K562 (cell line): ENCODE data around the gene APOB. TPM values are rescaled to one million over a fixed set of nuclear protein-coding genes. Genes with fewer than 3 reads are reported as not detected.

Source experiments
- ATAC-seq: fragments of 200-7000 bp; cut with Tn5 transposase; 3 replicates; pipeline ENCODE4 v1.9.1; 2020; ENCODE audit warnings: moderate library complexity
- BruUV-seq: library from RNA; stranded (reverse); fragments of 400-500 nt; replicated peaks from 2 replicates; lab custom pipeline; 2021; lab: Mats Ljungman, UMichigan
- CTCF ChIA-PET: fragments of 300-600 bp; formaldehyde crosslinking; extraction: SDS; loops from one replicate; lab custom pipeline; 2021; ENCODE audit warnings: low intra/inter-chr PET ratio; lab: Yijun Ruan, JAX
- POLR2A ChIA-PET: fragments of 300-600, 350-650 bp; sonication (Branson Sonifier 250); formaldehyde crosslinking; extraction: SDS; loops from one replicate; lab custom pipeline; 2021; ENCODE audit warnings: antibody characterized with exemption, inconsistent platforms; lab: Yijun Ruan, JAX
- DNase-seq, 4 experiments: peaks; one replicate each; pipeline versions ENCODE4 v3.0.0 to v3.0.0-alpha.2; 2011 to 2018; ENCODE audit warnings: low spot score in 3 of 4, mixed read lengths in 3 of 4; ENCODE audit errors: extremely low read depth in 1 of 4
- FAIRE-seq: peaks from 2 replicates; lab custom pipeline; 2011; peaks lifted over from hg19 to GRCh38; lab: Jason Lieb, UNC
- H2AFZ ChIP-seq: 2 replicates; pipeline ENCODE4 v1.6.0; 2011; ENCODE audit warnings: low read depth, low read length, control low read depth, inconsistent platforms
- H3K27ac ChIP-seq: fragments of 200-600 bp; 3 replicates; pipeline ENCODE4 v1.8.0; 2011; ENCODE audit warnings: low read depth, mild to moderate bottlenecking, control low read depth, inconsistent platforms, low read length, moderate library complexity, mixed read lengths; ENCODE audit errors: extremely low read depth
- H3K27me3 ChIP-seq, 2 experiments: fragments of 300-600 bp in 1 of 2; 2 replicates in 1 of 2; 3 replicates in 1 of 2; pipeline versions ENCODE4 v1.6.0 to v1.8.0; 2011; ENCODE audit warnings: inconsistent platforms in 2 of 2, low read length in 2 of 2, mild to moderate bottlenecking in 1 of 2, mixed read lengths in 1 of 2, moderate library complexity in 1 of 2; ENCODE audit not compliant: control insufficient read depth in 2 of 2, insufficient read depth in 2 of 2
- H3K36me3 ChIP-seq: fragments of 300-600 bp; 3 replicates; pipeline ENCODE4 v1.8.0; 2011; ENCODE audit warnings: mild to moderate bottlenecking, low read length, inconsistent platforms; ENCODE audit not compliant: control insufficient read depth, insufficient read depth
- H3K4me1 ChIP-seq, 2 experiments: fragments of 200-600 bp in 1 of 2; replicated peaks in 1 of 2; 2 replicates in 1 of 2; 3 replicates in 1 of 2; pipeline versions ENCODE4 v1.5.1 to v1.8.0; 2011; ENCODE audit warnings: inconsistent platforms in 2 of 2, low read length in 2 of 2, mild to moderate bottlenecking in 1 of 2, mixed read lengths in 1 of 2, moderate library complexity in 1 of 2; ENCODE audit not compliant: control insufficient read depth in 2 of 2, insufficient read depth in 2 of 2
- H3K4me2 ChIP-seq: 2 replicates; pipeline ENCODE4 v1.6.1; 2011; ENCODE audit warnings: low read length, control low read depth, inconsistent platforms, mixed read lengths; ENCODE audit not compliant: insufficient read depth
- H3K4me3 ChIP-seq: fragments of 200-600 bp; sonication (generic), shearing (Covaris generic); 2 replicates; pipeline ENCODE4 v1.5.1; 2016; ENCODE audit warnings: control low read depth, inconsistent platforms
- H3K79me2 ChIP-seq: fragments of 200-600 bp; 3 replicates; pipeline ENCODE4 v1.8.0; 2011; ENCODE audit warnings: low read length, inconsistent platforms; ENCODE audit not compliant: control insufficient read depth, insufficient read depth
- H3K9ac ChIP-seq, 2 experiments: 2 replicates each; pipeline versions ENCODE4 v1.6.0 to v1.6.1; 2011; ENCODE audit warnings: low read depth in 2 of 2, low read length in 2 of 2, control low read depth in 1 of 2, inconsistent platforms in 1 of 2, mild to moderate bottlenecking in 1 of 2, mixed read lengths in 1 of 2; ENCODE audit not compliant: insufficient read depth in 1 of 2
- H3K9me1 ChIP-seq: one replicate; pipeline ENCODE4 v1.6.0; 2011; ENCODE audit warnings: inconsistent platforms, mild to moderate bottlenecking, low read length, moderate library complexity; ENCODE audit not compliant: control insufficient read depth, insufficient read depth
- H3K9me3 ChIP-seq: replicated peaks from 2 replicates; pipeline ENCODE4 v1.5.1; 2011; ENCODE audit warnings: low read depth, low read length, inconsistent platforms; ENCODE audit not compliant: control insufficient read depth, insufficient read depth
- H4K20me1 ChIP-seq: replicated peaks from 2 replicates; pipeline ENCODE4 v1.6.1; 2011; ENCODE audit warnings: low read length, inconsistent platforms, mixed read lengths; ENCODE audit not compliant: control insufficient read depth, insufficient read depth
- E2F8 ChIP-seq: fragments of 450-650 bp; IDR thresholded peaks from 2 replicates; pipeline ENCODE4 v1.7.1; 2018; ENCODE audit warnings: mild to moderate bottlenecking, low read depth; ENCODE audit not compliant: partially characterized antibody
- KLF1 ChIP-seq: fragments of 450-650 bp; IDR thresholded peaks from 2 replicates; pipeline ENCODE4 v1.6.1; 2016; ENCODE audit warnings: missing genetic modification characterization, missing compliant biosample characterization
- NRF1 ChIP-seq, 2 experiments: fragments of 450-650 bp; IDR thresholded peaks in 1 of 2; conservative IDR thresholded peaks in 1 of 2; 2 replicates each; pipeline ENCODE4 v1.6.1; 2014; ENCODE audit warnings: mild to moderate bottlenecking in 2 of 2
- YBX1 ChIP-seq: fragments of 450-650 bp; IDR thresholded peaks from 2 replicates; pipeline ENCODE4 v1.7.1; 2016; ENCODE audit warnings: mild to moderate bottlenecking
- ZNF12 ChIP-seq: sonication (generic); formaldehyde crosslinking; IDR thresholded peaks from 2 replicates; pipeline ENCODE4 v1.4.0; 2020; ENCODE audit warnings: mild to moderate bottlenecking, missing genetic modification reagents
- ZNF184 ChIP-seq: sonication (generic); formaldehyde crosslinking; IDR thresholded peaks from 2 replicates; pipeline ENCODE4 v1.5.0; 2020; ENCODE audit warnings: missing genetic modification reagents
- ZNF407 ChIP-seq: fragments of 450-650 bp; IDR thresholded peaks from 2 replicates; pipeline ENCODE4 v1.6.1; 2016; ENCODE audit warnings: low read depth
- ZNF511 ChIP-seq: sonication (generic); formaldehyde crosslinking; IDR thresholded peaks from 2 replicates; pipeline ENCODE4 v1.8.0; 2022; ENCODE audit warnings: mild to moderate bottlenecking, missing genetic modification reagents
- WGBS: fragments of 100-300 bp; shearing (Covaris generic); methylation state at CpG from one replicate; pipeline ENCODE4 v1.1.6; 2016; ENCODE audit warnings: low coverage, mixed read lengths; ENCODE audit not compliant: insufficient coverage; ENCODE audit errors: missing lambda C conversion rate; 5-methylcytosine and 5-hydroxymethylcytosine counted together
- in situ Hi-C: fragments of 300-500 bp; cut with MboI; formaldehyde crosslinking; loops from 4 replicates; pipeline ENCODE4 v1.15.0; 2018; ENCODE audit warnings: inconsistent platforms, mixed read lengths
- intact Hi-C: fragments of 100-400 bp; cut with micrococcal nuclease; formaldehyde crosslinking; loops from 2 replicates; pipeline ENCODE4 v1.14.2; 2022
- polyA plus RNA-seq, 8 experiments: library from polyadenylated mRNA; depleted of rRNA in 4 of 8; stranded (reverse) in 5 of 8; unstranded in 3 of 8; fragments of >200 nt; fragmentation: Nextera tagmentation in 2 of 8; fragmentation: Illumina TruSeq in 1 of 8; extraction: Ambion mirVana in 2 of 8; extraction: Trizol in 1 of 8; gene quantifications; 2 replicates each; pipeline versions ENCODE4 v1.2.1 to v1.2.3, GENCODE V29; 2011 to 2014; ENCODE audit warnings: inconsistent platforms in 1 of 8, missing spikeins in 1 of 8
- total RNA-seq, 7 experiments: library from RNA; depleted of rRNA in 6 of 7; stranded (reverse); fragments of >200 nt in 6 of 7; fragmentation: Illumina TruSeq in 2 of 7; extraction: Trizol in 2 of 7; gene quantifications; 2 replicates each; pipeline versions ENCODE4 v1.2.1 to v1.2.3, GENCODE V29; 2011 to 2021; ENCODE audit warnings: low replicate concordance in 1 of 7

Gene APOB
- total and polyA plus RNA-seq, 9 of the 15 experiments (the other 6 are each of a cell fraction or from before 2014, with no cell fraction given): 0.73 TPM; not detected in 8

DNA sequence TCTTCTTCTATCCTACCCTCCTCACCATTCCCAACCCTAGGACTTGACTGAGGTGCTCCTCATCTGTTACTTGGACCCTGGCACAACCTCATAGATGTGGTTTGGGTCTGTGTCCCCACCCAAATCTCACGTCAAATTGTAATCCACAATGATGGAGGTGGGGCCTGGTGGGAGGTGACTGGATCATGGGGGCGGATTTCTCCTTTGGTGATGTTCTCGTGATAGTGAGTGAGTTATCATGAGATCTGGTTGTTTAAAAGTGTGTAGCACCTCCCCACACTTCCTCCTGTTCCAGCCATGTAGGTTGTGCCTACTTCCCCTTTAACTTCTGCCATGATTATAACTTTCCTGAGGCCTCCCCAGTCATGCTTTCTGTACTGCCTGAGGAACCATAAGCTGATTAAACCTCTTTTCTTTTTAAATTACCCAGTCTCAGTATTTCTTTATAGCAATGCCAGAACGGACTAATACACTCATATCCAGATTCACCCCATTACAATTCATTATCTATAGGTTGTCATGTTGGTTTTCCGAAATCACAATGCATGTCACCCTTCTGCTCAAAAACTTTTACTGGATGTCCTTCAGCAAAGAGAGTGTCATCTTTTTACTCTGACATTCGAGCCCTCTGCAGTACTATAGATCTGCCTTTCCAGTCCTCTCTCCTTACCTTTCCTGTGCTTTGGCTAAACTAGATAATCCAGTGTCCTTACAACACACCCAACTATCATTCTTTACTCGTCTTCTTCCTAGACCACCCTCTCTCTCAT is 45.7 kb downstream of the APOB start:
- in situ Hi-C loops: no loop called here
- no peak for FAIRE-seq
- TF ChIP-seq ZNF12 (CRISPR knock-in tag) (no peak), ZNF511 (CRISPR knock-in tag) (no peak), ZNF184 (CRISPR knock-in tag) (no peak), E2F8 (no peak), ZNF407 (no peak), KLF1 (tag) (no peak), YBX1 (no peak), NRF1 (conservative IDR thresholded peaks at IDR 0.05 in 1 of 2, IDR thresholded peaks at IDR 0.05 in 1 of 2) (no peak)

More for the DNA sequence above, 45.7 kb downstream of the APOB start:
- Histone ChIP-seq H3K9me1 (no peaks in the 10 kb centered on the region), H3K27ac (no peak overlapping the region), H3K79me2 (no peaks in the 10 kb centered on the region), H3K4me1 (no peaks in the 10 kb centered on the region), H2AFZ (no peak overlapping the region), H3K4me2 (no peak overlapping the region), H3K4me3 (no peak overlapping the region), H3K27me3 (peaks cover 0 to under 1% of the 10 kb centered on the region in 2 experiments; a peak in 1 of 5 replicates), H3K9me3 (no peaks in the 10 kb centered on the region), H3K9ac (no peak overlapping the region), H4K20me1 (no peaks in the 10 kb centered on the region), H3K36me3 (no peaks in the 10 kb centered on the region)
- DNase-seq (no peak), ATAC-seq (no peak)
- no TSS peak for BruUV-seq
- ChIA-PET POLR2A (no interaction called here), CTCF (no interaction called here)
- WGBS: 0% methylated on average over 7 of the region's 7 CpGs
- intact Hi-C loops: no loop called here
